ENCODE data around the gene DNAH1.
A peak's percentile ranks its signal among the peaks of the same experiment; 100 is the strongest.

DNAH1 gene

GRCh38 chr3:52310861-52311575, 5.1 kb upstream of the DNAH1 start:
- peak in 3 of 4 experiments; percentile 3 to 19 (median 6) for DNase-seq (ENCODE audit: low read depth in 4 of 4, low spot score in 1 of 4)

GRCh38 chr3:52311576-52312119, 4.5 kb upstream of the DNAH1 start:
- no peak for DNase-seq (ENCODE audit: low read depth in 4 of 4, low spot score in 1 of 4)

- DNase-seq (ENCODE audit: low read depth in 4 of 4, low spot score in 1 of 4) = no peak
Observed at GRCh38 chr3:52313188-52313773, 2.8 kb upstream of the DNAH1 start.

GRCh38 chr3:52313774-52314188, 2.3 kb upstream of the DNAH1 start:
- DNase-seq (ENCODE audit: low read depth in 4 of 4, low spot score in 1 of 4) = no peak

- DNase-seq (ENCODE audit: low read depth in 4 of 4, low spot score in 1 of 4) = no peak
Observed at GRCh38 chr3:52314489-52314888, 1.6 kb upstream of the DNAH1 start.

GRCh38 chr3:52315006-52315405, 1.1 kb upstream of the DNAH1 start:
- DNase-seq (ENCODE audit: low read depth in 4 of 4, low spot score in 1 of 4) = no peak

GRCh38 chr3:52317208-52318000, 1.3 kb downstream of the DNAH1 start:
- DNase-seq (ENCODE audit: low read depth in 4 of 4, low spot score in 1 of 4) = peak; percentile 43 to 62 (median 55)

GRCh38 chr3:52318186-52318816, 2.2 kb downstream of the DNAH1 start:
- no peak for DNase-seq (ENCODE audit: low read depth in 4 of 4, low spot score in 1 of 4)

- no peak for DNase-seq (ENCODE audit: low read depth in 4 of 4, low spot score in 1 of 4)
Observed at GRCh38 chr3:52319921-52320595, 3.9 kb downstream of the DNAH1 start.

GRCh38 chr3:52321481-52321880, 5.4 kb downstream of the DNAH1 start:
- no peak for DNase-seq (ENCODE audit: low read depth in 4 of 4, low spot score in 1 of 4)

- no peak for DNase-seq (ENCODE audit: low read depth in 4 of 4, low spot score in 1 of 4)
Observed at GRCh38 chr3:52322466-52322865, 6.3 kb downstream of the DNAH1 start.

GRCh38 chr3:52323526-52324295, 7.6 kb downstream of the DNAH1 start:
- DNase-seq (ENCODE audit: low read depth in 4 of 4, low spot score in 1 of 4) = no peak

GRCh38 chr3:52324676-52325075, 8.6 kb downstream of the DNAH1 start:
- DNase-seq (ENCODE audit: low read depth in 4 of 4, low spot score in 1 of 4) = no peak

- no peak for DNase-seq (ENCODE audit: low read depth in 4 of 4, low spot score in 1 of 4)
Observed at GRCh38 chr3:52325686-52326085, 9.6 kb downstream of the DNAH1 start.

- DNase-seq (ENCODE audit: low read depth in 4 of 4, low spot score in 1 of 4) = no peak
Observed at GRCh38 chr3:52326976-52327375, 10.9 kb downstream of the DNAH1 start.

- DNase-seq (ENCODE audit: low read depth in 4 of 4, low spot score in 1 of 4) = no peak
Observed at GRCh38 chr3:52327486-52328290, 11.6 kb downstream of the DNAH1 start.

- DNase-seq (ENCODE audit: low read depth in 4 of 4, low spot score in 1 of 4) = no peak
Observed at GRCh38 chr3:52328536-52329080, 12.5 kb downstream of the DNAH1 start.

- DNase-seq (ENCODE audit: low read depth in 4 of 4, low spot score in 1 of 4) = no peak
Observed at GRCh38 chr3:52330194-52330805, 14.2 kb downstream of the DNAH1 start.

Measured in stimulated activated CD4-positive, alpha-beta T cell treated with anti-CD3 and anti-CD28 coated beads, Interleukin-1b, Interleukin-23, amount 100 ng/mL, for 24 hours (primary cell).